HepG2 (cell line): Measurements from ENCODE around the gene STARD8. TPM values are rescaled to one million over a fixed set of nuclear protein-coding genes. Genes with fewer than 3 reads are reported as not detected.

ENCODE experiments used
- ATAC-seq: fragments of 200-7000 bp; cut with Tn5 transposase; 3 replicates; pipeline ENCODE4 v1.9.1; 2020; ENCODE audit warnings: mild to moderate bottlenecking, moderate library complexity
- BruUV-seq: library from RNA; stranded (reverse); fragments of 400-500 nt; replicated peaks from 2 replicates; lab custom pipeline; 2021; lab: Mats Ljungman, UMichigan
- CTCF ChIA-PET: fragments of 300-600 bp; formaldehyde crosslinking; extraction: SDS; loops from one replicate; lab custom pipeline; 2021; ENCODE audit warnings: low total read pairs, inconsistent platforms, low intra/inter-chr PET ratio; lab: Yijun Ruan, JAX
- POLR2A ChIA-PET: fragments of 350-600 bp; sonication (Branson Sonifier 250); formaldehyde crosslinking; loops from one replicate; lab custom pipeline; 2020; ENCODE audit warnings: antibody characterized with exemption, inconsistent platforms; lab: Yijun Ruan, JAX
- DNase-seq: peaks from one replicate; pipeline ENCODE4 v3.0.0-alpha.2; 2015; ENCODE audit warnings: low spot score
- FAIRE-seq: peaks from 3 replicates; lab custom pipeline; 2011; peaks lifted over from hg19 to GRCh38; lab: Jason Lieb, UNC
- H2AFZ ChIP-seq: one replicate; pipeline ENCODE4 v1.6.1; 2011; ENCODE audit warnings: low read length, inconsistent platforms
- H3K27ac ChIP-seq: fragments of 300-600 bp; 3 replicates; pipeline ENCODE4 v1.8.0; 2011; ENCODE audit warnings: mixed run types, mild to moderate bottlenecking, mixed read lengths, low read length, inconsistent platforms; ENCODE audit not compliant: insufficient read depth; ENCODE audit errors: extremely low read length
- H3K27me3 ChIP-seq, 2 experiments: fragments of 200-600 bp in 1 of 2; 2 replicates in 1 of 2; 3 replicates in 1 of 2; pipeline versions ENCODE4 v1.6.0 to v1.8.0; 2011; ENCODE audit warnings: low read length in 2 of 2, mild to moderate bottlenecking in 2 of 2, moderate library complexity in 2 of 2, inconsistent platforms in 1 of 2; ENCODE audit not compliant: insufficient read depth in 2 of 2, control insufficient read depth in 1 of 2
- H3K36me3 ChIP-seq, 2 experiments: fragments of 200-600 bp in 1 of 2; replicated peaks in 1 of 2; 2 replicates in 1 of 2; 3 replicates in 1 of 2; pipeline versions ENCODE4 v1.5.1 to v1.8.0; 2011; ENCODE audit warnings: low read length in 2 of 2, inconsistent platforms in 1 of 2; ENCODE audit not compliant: insufficient read depth in 2 of 2, control insufficient read depth in 1 of 2
- H3K4me1 ChIP-seq: 2 replicates; pipeline ENCODE4 v1.5.1; 2012; ENCODE audit warnings: low read length, inconsistent platforms; ENCODE audit not compliant: insufficient read depth
- H3K4me2 ChIP-seq: 2 replicates; pipeline ENCODE4 v1.6.0; 2011; ENCODE audit warnings: low read depth, low read length, inconsistent platforms
- H3K4me3 ChIP-seq, 3 experiments: fragments of 200-600 bp in 1 of 3; sonication (generic), shearing (Covaris generic) in 1 of 3; replicated peaks in 1 of 3; 2 replicates each; pipeline ENCODE4 v1.5.1; 2011 to 2016; ENCODE audit warnings: low read length in 3 of 3, inconsistent platforms in 2 of 3, low read depth in 2 of 3, mild to moderate bottlenecking in 2 of 3, control low read depth in 1 of 3, mixed read lengths in 1 of 3; ENCODE audit not compliant: insufficient read depth in 1 of 3
- H3K79me2 ChIP-seq: one replicate; pipeline ENCODE4 v1.6.1; 2011; ENCODE audit warnings: low read length, inconsistent platforms; ENCODE audit not compliant: insufficient read depth
- H3K9ac ChIP-seq: 2 replicates; pipeline ENCODE4 v1.6.0; 2011; ENCODE audit warnings: mild to moderate bottlenecking, low read depth, low read length, inconsistent platforms; ENCODE audit not compliant: insufficient read depth
- H3K9me3 ChIP-seq: 2 replicates; pipeline ENCODE4 v1.5.1; 2012; ENCODE audit warnings: mild to moderate bottlenecking, low read length
- H4K20me1 ChIP-seq: 2 replicates; pipeline ENCODE4 v1.6.0; 2011; ENCODE audit warnings: inconsistent platforms, mild to moderate bottlenecking, low read length, moderate library complexity; ENCODE audit not compliant: insufficient read depth
- AHR ChIP-seq: IDR thresholded peaks from 2 replicates; pipeline ENCODE4 v1.6.1; 2018; ENCODE audit warnings: missing genetic modification reagents, missing compliant biosample characterization
- ATF7 ChIP-seq, 2 experiments: fragments of 450-650 bp in 1 of 2; sonication (generic) in 1 of 2; formaldehyde crosslinking in 1 of 2; IDR thresholded peaks; 2 replicates each; pipeline versions ENCODE4 v1.4.0 to v1.6.1; 2016 to 2020; ENCODE audit warnings: antibody characterized with exemption in 1 of 2, mild to moderate bottlenecking in 1 of 2, missing genetic modification reagents in 1 of 2
- MAFG ChIP-seq: sonication (generic); formaldehyde crosslinking; IDR thresholded peaks from 2 replicates; pipeline ENCODE4 v1.5.1; 2020; ENCODE audit warnings: mild to moderate bottlenecking, missing genetic modification reagents
- NR3C1 ChIP-seq: sonication (generic); formaldehyde crosslinking; IDR thresholded peaks from 2 replicates; pipeline ENCODE4 v1.4.0; 2020; ENCODE audit warnings: missing genetic modification reagents
- SRSF1 ChIP-seq: fragments of 200-400 bp; formaldehyde crosslinking; optimal IDR thresholded peaks from 2 replicates; pipeline ENCODE3; 2017; ENCODE audit warnings: mild to moderate bottlenecking, low read depth, low read length, moderate library complexity
- ZBTB44 ChIP-seq: sonication (generic); formaldehyde crosslinking; IDR thresholded peaks from 2 replicates; pipeline ENCODE4 v1.4.0; 2020; ENCODE audit warnings: missing genetic modification reagents
- ZC3H4 ChIP-seq: sonication (generic); formaldehyde crosslinking; IDR thresholded peaks from 2 replicates; pipeline ENCODE4 v1.4.0; 2020; ENCODE audit warnings: missing genetic modification reagents, borderline replicate concordance
- ZNF232 ChIP-seq: sonication (generic); formaldehyde crosslinking; IDR thresholded peaks from 2 replicates; pipeline ENCODE4 v1.4.0; 2020; ENCODE audit warnings: missing genetic modification reagents, borderline replicate concordance
- ZNF263 ChIP-seq: sonication (generic); formaldehyde crosslinking; IDR thresholded peaks from 2 replicates; pipeline ENCODE4 v1.4.0; 2020; ENCODE audit warnings: missing genetic modification reagents
- ZNF44 ChIP-seq: sonication (generic); formaldehyde crosslinking; IDR thresholded peaks from 2 replicates; pipeline ENCODE4 v1.5.1; 2020; ENCODE audit warnings: mild to moderate bottlenecking, missing genetic modification reagents
- ZNF737 ChIP-seq: sonication (generic); formaldehyde crosslinking; IDR thresholded peaks from 2 replicates; pipeline ENCODE4 v1.5.0; 2020; ENCODE audit warnings: missing genetic modification reagents, mild to moderate bottlenecking, borderline replicate concordance
- ZNF792 ChIP-seq: IDR thresholded peaks from 2 replicates; pipeline ENCODE4 v1.6.1; 2016
- ZSCAN30 ChIP-seq: sonication (generic); formaldehyde crosslinking; IDR thresholded peaks from 2 replicates; pipeline ENCODE4 v1.5.0; 2020; ENCODE audit warnings: mild to moderate bottlenecking, missing genetic modification reagents
- WGBS: methylation state at CpG from one replicate; pipeline ENCODE4 v1.1.6; 2017; ENCODE audit warnings: low lambda C conversion rate; 5-methylcytosine and 5-hydroxymethylcytosine counted together
- in situ Hi-C: cut with HindIII; loops from 2 replicates; pipeline ENCODE4 v1.10.0; 2017; ENCODE audit warnings: low pct_unique_long_range_greater_than_20kb; ENCODE audit not compliant: extremely low pct_ligation_motif_present
- intact Hi-C: fragments of 100-400 bp; cut with micrococcal nuclease; formaldehyde crosslinking; loops from one replicate; pipeline ENCODE4 v1.10.0; 2022; ENCODE audit not compliant: unreplicated experiment
- polyA plus RNA-seq, 8 experiments: library from polyadenylated mRNA; depleted of rRNA in 3 of 8; stranded (reverse) in 7 of 8; unstranded in 1 of 8; fragments of >200 nt; fragmentation: Illumina TruSeq in 4 of 8; extraction: Trizol in 4 of 8; gene quantifications; 2 replicates each; pipeline versions ENCODE4 v1.2.1 to v1.2.3, GENCODE V29; 2011 to 2016; ENCODE audit warnings: low read depth in 4 of 8, missing spikeins in 1 of 8, mixed read lengths in 1 of 8; ENCODE audit not compliant: insufficient read depth in 1 of 8
- total RNA-seq, 5 experiments: library from RNA; depleted of rRNA; stranded (reverse); fragments of >200 nt; fragmentation: Illumina TruSeq; extraction: Trizol; gene quantifications; 2 replicates each; pipeline ENCODE4 v1.2.3, GENCODE V29; 2016; ENCODE audit warnings: low read depth in 1 of 5

Gene STARD8
- total and polyA plus RNA-seq, 2 of the 13 experiments (the other 11 are each of a cell fraction or from before 2014, with no cell fraction given), result 0.02 to 0.09 TPM

- DNase-seq (no peak), FAIRE-seq (no peak), ATAC-seq (no peak)
- H2AFZ ChIP-seq, result no peak overlapping the region
- H3K36me3 ChIP-seq, result no peaks in the 10 kb centered on the region
- H3K9ac ChIP-seq, result no peak overlapping the region
- H3K79me2 ChIP-seq, result no peaks in the 10 kb centered on the region
- H3K27ac ChIP-seq, result no peak overlapping the region
- H3K9me3 ChIP-seq, result no peaks in the 10 kb centered on the region
- in situ Hi-C loops (no loop called here), intact Hi-C loops (no loop called here)
- no peak overlapping the region for H3K4me2 ChIP-seq
- CTCF ChIA-PET, result no interaction called here
- H3K4me3 ChIP-seq, result no peak overlapping the region
- no CpG with 5 or more reads among the region's 7 CpGs for WGBS
- H3K4me1 ChIP-seq, result no peaks in the 10 kb centered on the region
- no peak for TF ChIP-seq ZSCAN30 (CRISPR knock-in tag)
- TF ChIP-seq ATF7 (IDR thresholded peaks at IDR 0.05), result no peak
- no peak for TF ChIP-seq ATF7 (CRISPR knock-in tag; IDR thresholded peaks at IDR 0.05)
- TF ChIP-seq ZNF737 (CRISPR knock-in tag), result no peak
- TF ChIP-seq SRSF1, result no peak
- TF ChIP-seq ZNF232 (CRISPR knock-in tag), result no peak
- TF ChIP-seq AHR (CRISPR knock-in tag), result no peak
- no peak for TF ChIP-seq ZNF263 (CRISPR knock-in tag)
- TF ChIP-seq ZNF792 (CRISPR knock-in tag), result no peak
- TF ChIP-seq MAFG (CRISPR knock-in tag), result no peak
- no peak for TF ChIP-seq ZNF44 (CRISPR knock-in tag)
- TF ChIP-seq NR3C1 (CRISPR knock-in tag), result no peak
- TF ChIP-seq ZC3H4, result no peak
- TF ChIP-seq ZBTB44, result no peak
- no TSS peak for BruUV-seq
- POLR2A ChIA-PET, result no interaction called here
- no peaks in the 10 kb centered on the region for H4K20me1 ChIP-seq
- peaks cover 0 to 4% of the 10 kb centered on the region in 2 experiments; a peak in 1 of 5 replicates for H3K27me3 ChIP-seq
Observed at GRCh38 chrX:68651110-68651509, 3.6 kb downstream of the STARD8 start.
